ENCODE measurements around the gene FHIT. TPM values are rescaled to one million over a fixed set of nuclear protein-coding genes. Genes with fewer than 3 reads are reported as not detected.
"Not testable (repeated sequence)": the region's sequence is repeated elsewhere in the genome, so short reads cannot be mapped to it uniquely, and the experiment has no call there.

FHIT gene
- total RNA-seq, 1 donor from 2014 or later, result 16.1 TPM

- DNase-seq (ENCODE audit: low spot score, unreplicated experiment), result no peak
- Mint-ChIP-seq H3K27ac (no peak overlapping the region), H3K4me3 (ENCODE audit: low read depth) (no peak overlapping the region)
Observed at GRCh38 chr3:60542995-60543394, 708.3 kb downstream of the FHIT start.

GRCh38 chr3:60539394-60539793 is 711.9 kb downstream of the FHIT start:
- peaks cover 11% of the 10 kb centered on the region for H3K4me1 Mint-ChIP-seq (ENCODE audit: low read depth)
- not testable (repeated sequence) for H3K27me3 Mint-ChIP-seq; H3K27ac Mint-ChIP-seq; H3K4me3 Mint-ChIP-seq (ENCODE audit: low read depth); DNase-seq (ENCODE audit: low spot score, unreplicated experiment); H3K9me3 Mint-ChIP-seq (ENCODE audit: low read depth); H3K36me3 Mint-ChIP-seq (ENCODE audit: insufficient read depth)

More at GRCh38 chr3:60542995-60543394, 708.3 kb downstream of the FHIT start:
- TF ChIP-seq CTCF (IDR thresholded peaks at IDR 0.05; ENCODE audit: unreplicated experiment), result no peak
- H3K9me3 Mint-ChIP-seq (ENCODE audit: low read depth), result peaks cover 5% of the 10 kb centered on the region
- H3K36me3 Mint-ChIP-seq (ENCODE audit: insufficient read depth), result no peaks in the 10 kb centered on the region
- no peaks in the 10 kb centered on the region for H3K27me3 Mint-ChIP-seq
- no peaks in the 10 kb centered on the region for H3K4me1 Mint-ChIP-seq (ENCODE audit: low read depth)

GRCh38 chr3:60536420-60536819 is 714.8 kb downstream of the FHIT start:
- H3K36me3 Mint-ChIP-seq (ENCODE audit: insufficient read depth), result no peaks in the 10 kb centered on the region
- no peak overlapping the region for H3K4me3 Mint-ChIP-seq (ENCODE audit: low read depth)
- DNase-seq (ENCODE audit: low spot score, unreplicated experiment), result no peak
- no peak for TF ChIP-seq CTCF (IDR thresholded peaks at IDR 0.05; ENCODE audit: unreplicated experiment)
- H3K27me3 Mint-ChIP-seq, result no peaks in the 10 kb centered on the region
- no peak overlapping the region for H3K27ac Mint-ChIP-seq
- peaks cover 14% of the 10 kb centered on the region for H3K4me1 Mint-ChIP-seq (ENCODE audit: low read depth)
- peaks cover 5% of the 10 kb centered on the region for H3K9me3 Mint-ChIP-seq (ENCODE audit: low read depth)

GRCh38 chr3:60531759-60532158 is 719.5 kb downstream of the FHIT start:
- Mint-ChIP-seq H3K27ac (no peak overlapping the region), H3K9me3 (ENCODE audit: low read depth) (no peaks in the 10 kb centered on the region), H3K27me3 (no peaks in the 10 kb centered on the region), H3K4me1 (ENCODE audit: low read depth) (peaks cover 12% of the 10 kb centered on the region), H3K4me3 (ENCODE audit: low read depth) (no peak overlapping the region), H3K36me3 (ENCODE audit: insufficient read depth) (no peaks in the 10 kb centered on the region)
- no peak for TF ChIP-seq CTCF (IDR thresholded peaks at IDR 0.05; ENCODE audit: unreplicated experiment)
- DNase-seq (ENCODE audit: low spot score, unreplicated experiment), result no peak

- no peak overlapping the region for H3K27ac Mint-ChIP-seq
- no peaks in the 10 kb centered on the region for H3K27me3 Mint-ChIP-seq
- no peak for DNase-seq (ENCODE audit: low spot score, unreplicated experiment)
- peaks cover 3% of the 10 kb centered on the region for H3K4me1 Mint-ChIP-seq (ENCODE audit: low read depth)
- no peaks in the 10 kb centered on the region for H3K36me3 Mint-ChIP-seq (ENCODE audit: insufficient read depth)
- no peaks in the 10 kb centered on the region for H3K9me3 Mint-ChIP-seq (ENCODE audit: low read depth)
- no peak overlapping the region for H3K4me3 Mint-ChIP-seq (ENCODE audit: low read depth)
- TF ChIP-seq CTCF (IDR thresholded peaks at IDR 0.05; ENCODE audit: unreplicated experiment), result no peak
Observed at GRCh38 chr3:60528651-60529050, 722.6 kb downstream of the FHIT start.

- Mint-ChIP-seq H3K27me3 (no peaks in the 10 kb centered on the region), H3K4me1 (ENCODE audit: low read depth) (no peaks in the 10 kb centered on the region), H3K9me3 (ENCODE audit: low read depth) (no peaks in the 10 kb centered on the region), H3K27ac (no peak overlapping the region), H3K4me3 (ENCODE audit: low read depth) (no peak overlapping the region), H3K36me3 (ENCODE audit: insufficient read depth) (no peaks in the 10 kb centered on the region)
- TF ChIP-seq CTCF (IDR thresholded peaks at IDR 0.05; ENCODE audit: unreplicated experiment), result no peak
- DNase-seq (ENCODE audit: low spot score, unreplicated experiment), result no peak
Observed at GRCh38 chr3:60523536-60523935, 727.7 kb downstream of the FHIT start.
